HepG2 (cell line): ENCODE measurements around the gene CEP162. TPM values are rescaled to one million over a fixed set of nuclear protein-coding genes. Genes with fewer than 3 reads are reported as not detected.

Experiments used
- ATAC-seq: fragments of 200-7000 bp; cut with Tn5 transposase; 3 replicates; pipeline ENCODE4 v1.9.1; 2020; ENCODE audit warnings: mild to moderate bottlenecking, moderate library complexity
- BruUV-seq: library from RNA; stranded (reverse); fragments of 400-500 nt; replicated peaks from 2 replicates; lab custom pipeline; 2021; lab: Mats Ljungman, UMichigan
- CTCF ChIA-PET: fragments of 300-600 bp; formaldehyde crosslinking; extraction: SDS; loops from one replicate; lab custom pipeline; 2021; ENCODE audit warnings: low total read pairs, inconsistent platforms, low intra/inter-chr PET ratio; lab: Yijun Ruan, JAX
- POLR2A ChIA-PET: fragments of 350-600 bp; sonication (Branson Sonifier 250); formaldehyde crosslinking; loops from one replicate; lab custom pipeline; 2020; ENCODE audit warnings: antibody characterized with exemption, inconsistent platforms; lab: Yijun Ruan, JAX
- DNase-seq: peaks from one replicate; pipeline ENCODE4 v3.0.0-alpha.2; 2015; ENCODE audit warnings: low spot score
- FAIRE-seq: peaks from 3 replicates; lab custom pipeline; 2011; peaks lifted over from hg19 to GRCh38; lab: Jason Lieb, UNC
- H2AFZ ChIP-seq: one replicate; pipeline ENCODE4 v1.6.1; 2011; ENCODE audit warnings: low read length, inconsistent platforms
- H3K27ac ChIP-seq: fragments of 300-600 bp; 3 replicates; pipeline ENCODE4 v1.8.0; 2011; ENCODE audit warnings: mixed run types, mild to moderate bottlenecking, mixed read lengths, low read length, inconsistent platforms; ENCODE audit not compliant: insufficient read depth; ENCODE audit errors: extremely low read length
- H3K27me3 ChIP-seq, 2 experiments: fragments of 200-600 bp in 1 of 2; 2 replicates in 1 of 2; 3 replicates in 1 of 2; pipeline versions ENCODE4 v1.6.0 to v1.8.0; 2011; ENCODE audit warnings: low read length in 2 of 2, mild to moderate bottlenecking in 2 of 2, moderate library complexity in 2 of 2, inconsistent platforms in 1 of 2; ENCODE audit not compliant: insufficient read depth in 2 of 2, control insufficient read depth in 1 of 2
- H3K36me3 ChIP-seq, 2 experiments: fragments of 200-600 bp in 1 of 2; replicated peaks in 1 of 2; 2 replicates in 1 of 2; 3 replicates in 1 of 2; pipeline versions ENCODE4 v1.5.1 to v1.8.0; 2011; ENCODE audit warnings: low read length in 2 of 2, inconsistent platforms in 1 of 2; ENCODE audit not compliant: insufficient read depth in 2 of 2, control insufficient read depth in 1 of 2
- H3K4me1 ChIP-seq: 2 replicates; pipeline ENCODE4 v1.5.1; 2012; ENCODE audit warnings: low read length, inconsistent platforms; ENCODE audit not compliant: insufficient read depth
- H3K4me2 ChIP-seq: 2 replicates; pipeline ENCODE4 v1.6.0; 2011; ENCODE audit warnings: low read depth, low read length, inconsistent platforms
- H3K4me3 ChIP-seq, 3 experiments: fragments of 200-600 bp in 1 of 3; sonication (generic), shearing (Covaris generic) in 1 of 3; replicated peaks in 1 of 3; 2 replicates each; pipeline ENCODE4 v1.5.1; 2011 to 2016; ENCODE audit warnings: low read length in 3 of 3, inconsistent platforms in 2 of 3, low read depth in 2 of 3, mild to moderate bottlenecking in 2 of 3, control low read depth in 1 of 3, mixed read lengths in 1 of 3; ENCODE audit not compliant: insufficient read depth in 1 of 3
- H3K79me2 ChIP-seq: one replicate; pipeline ENCODE4 v1.6.1; 2011; ENCODE audit warnings: low read length, inconsistent platforms; ENCODE audit not compliant: insufficient read depth
- H3K9ac ChIP-seq: 2 replicates; pipeline ENCODE4 v1.6.0; 2011; ENCODE audit warnings: mild to moderate bottlenecking, low read depth, low read length, inconsistent platforms; ENCODE audit not compliant: insufficient read depth
- H3K9me3 ChIP-seq: 2 replicates; pipeline ENCODE4 v1.5.1; 2012; ENCODE audit warnings: mild to moderate bottlenecking, low read length
- H4K20me1 ChIP-seq: 2 replicates; pipeline ENCODE4 v1.6.0; 2011; ENCODE audit warnings: inconsistent platforms, mild to moderate bottlenecking, low read length, moderate library complexity; ENCODE audit not compliant: insufficient read depth
- AGO2 ChIP-seq: fragments of 200-400 bp; formaldehyde crosslinking; optimal IDR thresholded peaks from 2 replicates; pipeline ENCODE3; 2017; ENCODE audit warnings: mild to moderate bottlenecking, low read depth, low read length, moderate library complexity
- AKAP8 ChIP-seq: sonication (generic); formaldehyde crosslinking; IDR thresholded peaks from 2 replicates; pipeline ENCODE4 v1.5.1; 2020; ENCODE audit warnings: mild to moderate bottlenecking, missing genetic modification reagents
- ARHGAP35 ChIP-seq: sonication (generic); formaldehyde crosslinking; IDR thresholded peaks from 2 replicates; pipeline ENCODE4 v1.9.0; 2022; ENCODE audit warnings: mild to moderate bottlenecking, inconsistent platforms, moderate library complexity, missing genetic modification reagents, borderline replicate concordance
- GTF2F1 ChIP-seq: fragments of 150-350 bp; IDR thresholded peaks from 2 replicates; pipeline ENCODE4 v1.6.1; 2014; ENCODE audit warnings: low read length
- MBD4 ChIP-seq: IDR thresholded peaks from 2 replicates; pipeline ENCODE4 v1.6.1; 2012; ENCODE audit warnings: low read length, inconsistent platforms, borderline replicate concordance
- SOX5 ChIP-seq: IDR thresholded peaks from 2 replicates; pipeline ENCODE4 v1.6.1; 2016; ENCODE audit warnings: borderline replicate concordance
- THAP11 ChIP-seq: IDR thresholded peaks from 2 replicates; pipeline ENCODE4 v1.6.1; 2016; ENCODE audit warnings: missing biosample characterization, missing genetic modification reagents
- ZNF101 ChIP-seq: sonication (generic); formaldehyde crosslinking; IDR thresholded peaks from 2 replicates; pipeline ENCODE4 v1.4.0; 2020; ENCODE audit warnings: mild to moderate bottlenecking, low read depth, missing genetic modification reagents, borderline replicate concordance
- ZNF367 ChIP-seq: sonication (generic); formaldehyde crosslinking; IDR thresholded peaks from 2 replicates; pipeline ENCODE4 v1.4.0; 2020; ENCODE audit warnings: missing genetic modification reagents, borderline replicate concordance
- ZNF451 ChIP-seq: sonication (generic); formaldehyde crosslinking; IDR thresholded peaks from 2 replicates; pipeline ENCODE4 v1.5.0; 2020; ENCODE audit warnings: mild to moderate bottlenecking, missing genetic modification reagents
- ZNF766 ChIP-seq: sonication (generic); formaldehyde crosslinking; IDR thresholded peaks from 2 replicates; pipeline ENCODE4 v1.5.0; 2020; ENCODE audit warnings: missing genetic modification reagents, borderline replicate concordance
- ZNF816 ChIP-seq: sonication (generic); formaldehyde crosslinking; IDR thresholded peaks from 2 replicates; pipeline ENCODE4 v1.8.0; 2022; ENCODE audit warnings: missing genetic modification reagents, mild to moderate bottlenecking, borderline replicate concordance
- WGBS: methylation state at CpG from one replicate; pipeline ENCODE4 v1.1.6; 2017; ENCODE audit warnings: low lambda C conversion rate; 5-methylcytosine and 5-hydroxymethylcytosine counted together
- in situ Hi-C: cut with HindIII; loops from 2 replicates; pipeline ENCODE4 v1.10.0; 2017; ENCODE audit warnings: low pct_unique_long_range_greater_than_20kb; ENCODE audit not compliant: extremely low pct_ligation_motif_present
- intact Hi-C: fragments of 100-400 bp; cut with micrococcal nuclease; formaldehyde crosslinking; loops from one replicate; pipeline ENCODE4 v1.10.0; 2022; ENCODE audit not compliant: unreplicated experiment
- polyA plus RNA-seq, 8 experiments: library from polyadenylated mRNA; depleted of rRNA in 3 of 8; stranded (reverse) in 7 of 8; unstranded in 1 of 8; fragments of >200 nt; fragmentation: Illumina TruSeq in 4 of 8; extraction: Trizol in 4 of 8; gene quantifications; 2 replicates each; pipeline versions ENCODE4 v1.2.1 to v1.2.3, GENCODE V29; 2011 to 2016; ENCODE audit warnings: low read depth in 4 of 8, missing spikeins in 1 of 8, mixed read lengths in 1 of 8; ENCODE audit not compliant: insufficient read depth in 1 of 8
- total RNA-seq, 5 experiments: library from RNA; depleted of rRNA; stranded (reverse); fragments of >200 nt; fragmentation: Illumina TruSeq; extraction: Trizol; gene quantifications; 2 replicates each; pipeline ENCODE4 v1.2.3, GENCODE V29; 2016; ENCODE audit warnings: low read depth in 1 of 5
- TF ChIP-seq, protein P1 (sequence below): sonication (generic); formaldehyde crosslinking; IDR thresholded peaks from 2 replicates; pipeline ENCODE4 v1.5.1; 2020; ENCODE audit warnings: missing genetic modification reagents, mild to moderate bottlenecking, borderline replicate concordance
- TF ChIP-seq, protein P2 (sequence below): sonication (generic); formaldehyde crosslinking; IDR thresholded peaks from 2 replicates; pipeline ENCODE4 v1.8.1; 2023; ENCODE audit warnings: mild to moderate bottlenecking, missing genetic modification reagents
- TF ChIP-seq, protein P3 (sequence below): sonication (generic); formaldehyde crosslinking; IDR thresholded peaks from 2 replicates; pipeline ENCODE4 v1.4.0; 2020; ENCODE audit warnings: missing genetic modification reagents

The CEP162 gene
- total and polyA plus RNA-seq, 2 of the 13 experiments (the other 11 are each of a cell fraction or from before 2014, with no cell fraction given), result 0.50 to 7.9 TPM

DNA sequence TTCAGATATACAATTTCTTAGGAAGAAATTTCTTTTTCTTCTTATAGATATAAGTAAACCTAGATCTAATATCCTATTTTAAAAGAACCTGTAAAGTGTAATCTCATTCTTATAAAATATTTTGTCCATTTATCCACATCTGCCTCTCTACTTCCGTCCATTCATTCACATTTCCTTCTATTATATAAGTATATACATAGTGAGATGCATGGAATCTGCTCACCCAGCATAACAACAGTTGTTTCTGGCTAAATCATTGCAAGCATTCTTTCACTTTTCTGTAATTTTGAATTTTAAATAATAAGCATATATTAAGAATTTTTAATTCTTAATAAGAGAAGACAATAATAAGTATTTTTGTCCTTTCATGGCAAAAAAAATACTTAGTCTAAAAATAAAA lies 45.4 kb downstream of the CEP162 start:
- 98% methylated on average over 1 of the region's 1 CpG for WGBS
- intact Hi-C loops, result no loop called here
- TF ChIP-seq ZNF101, result no peak
- TF ChIP-seq, all 625 proteins: peak for 0
- no peaks in the 10 kb centered on the region for H3K9me3 ChIP-seq
- no peak overlapping the region for H3K27ac ChIP-seq
- H4K20me1 ChIP-seq, result no peaks in the 10 kb centered on the region
- ChIA-PET POLR2A (no interaction called here), CTCF (no interaction called here)
- H3K4me1 ChIP-seq, result no peaks in the 10 kb centered on the region
- no peaks in the 10 kb centered on the region for H3K79me2 ChIP-seq
- no peak overlapping the region for H3K4me2 ChIP-seq
- in situ Hi-C loops, result no loop called here
- DNase-seq (no peak), ATAC-seq (no peak), FAIRE-seq (no peak)
- peaks cover 1 to 3% of the 10 kb centered on the region in 2 experiments; a peak in 1 of 5 replicates for H3K36me3 ChIP-seq
- no peak overlapping the region for H3K4me3 ChIP-seq
- no TSS peak for BruUV-seq
- no peak overlapping the region for H3K9ac ChIP-seq
- no peak overlapping the region for H2AFZ ChIP-seq
- H3K27me3 ChIP-seq, result no peaks in the 10 kb centered on the region

DNA sequence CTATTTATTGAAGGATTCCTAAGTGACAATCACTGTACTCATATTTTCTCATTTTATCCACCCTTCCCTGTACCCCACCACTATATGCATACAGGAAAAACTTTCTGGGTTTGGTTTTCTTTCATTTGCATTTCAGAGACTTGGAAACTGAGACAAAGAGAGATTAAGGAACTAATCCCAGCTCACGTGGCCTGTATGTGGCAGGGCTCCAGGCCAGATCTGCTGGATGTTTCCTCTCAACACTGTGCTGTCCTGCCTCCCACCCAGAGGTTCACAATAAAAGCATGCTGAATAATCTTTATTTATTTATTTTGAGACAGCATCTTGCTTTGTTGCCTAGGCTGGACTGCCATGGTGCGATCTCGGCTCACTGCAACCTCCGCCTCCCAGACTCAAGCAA lies 50.2 kb downstream of the CEP162 start:
- Histone ChIP-seq H3K4me1 (peaks cover 9% of the 10 kb centered on the region), H3K79me2 (no peaks in the 10 kb centered on the region), H3K36me3 (no peaks in the 10 kb centered on the region), H3K9me3 (no peaks in the 10 kb centered on the region), H3K4me2 (no peak overlapping the region), H3K27ac (no peak overlapping the region), H3K4me3 (no peak overlapping the region), H3K27me3 (no peaks in the 10 kb centered on the region), H4K20me1 (no peaks in the 10 kb centered on the region), H2AFZ (no peak overlapping the region), H3K9ac (no peak overlapping the region)
- CTCF ChIA-PET, result no interaction called here
- POLR2A ChIA-PET, result no interaction called here
- BruUV-seq, result no TSS peak
- WGBS, result 97% methylated on average over 4 of the region's 4 CpGs
- intact Hi-C loops, result no loop called here
- DNase-seq (no peak), FAIRE-seq (no peak), ATAC-seq (no peak)
- in situ Hi-C loops, result no loop called here
- TF ChIP-seq ZNF367 (CRISPR knock-in tag) (no peak), ZNF766 (no peak), AKAP8 (CRISPR knock-in tag) (no peak), ZNF451 (CRISPR knock-in tag) (no peak), MBD4 (no peak), ZNF816 (CRISPR knock-in tag) (no peak), ARHGAP35 (CRISPR knock-in tag) (no peak), AGO2 (no peak), SOX5 (CRISPR knock-in tag) (no peak), THAP11 (CRISPR knock-in tag) (no peak), GTF2F1 (no peak)
- TF ChIP-seq, protein P1, sequence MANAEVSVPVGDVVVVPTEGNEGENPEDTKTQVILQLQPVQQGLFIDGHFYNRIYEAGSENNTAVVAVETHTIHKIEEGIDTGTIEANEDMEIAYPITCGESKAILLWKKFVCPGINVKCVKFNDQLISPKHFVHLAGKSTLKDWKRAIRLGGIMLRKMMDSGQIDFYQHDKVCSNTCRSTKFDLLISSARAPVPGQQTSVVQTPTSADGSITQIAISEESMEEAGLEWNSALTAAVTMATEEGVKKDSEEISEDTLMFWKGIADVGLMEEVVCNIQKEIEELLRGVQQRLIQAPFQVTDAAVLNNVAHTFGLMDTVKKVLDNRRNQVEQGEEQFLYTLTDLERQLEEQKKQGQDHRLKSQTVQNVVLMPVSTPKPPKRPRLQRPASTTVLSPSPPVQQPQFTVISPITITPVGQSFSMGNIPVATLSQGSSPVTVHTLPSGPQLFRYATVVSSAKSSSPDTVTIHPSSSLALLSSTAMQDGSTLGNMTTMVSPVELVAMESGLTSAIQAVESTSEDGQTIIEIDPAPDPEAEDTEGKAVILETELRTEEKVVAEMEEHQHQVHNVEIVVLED (CRISPR knock-in tag), result no peak
- TF ChIP-seq, protein P2, sequence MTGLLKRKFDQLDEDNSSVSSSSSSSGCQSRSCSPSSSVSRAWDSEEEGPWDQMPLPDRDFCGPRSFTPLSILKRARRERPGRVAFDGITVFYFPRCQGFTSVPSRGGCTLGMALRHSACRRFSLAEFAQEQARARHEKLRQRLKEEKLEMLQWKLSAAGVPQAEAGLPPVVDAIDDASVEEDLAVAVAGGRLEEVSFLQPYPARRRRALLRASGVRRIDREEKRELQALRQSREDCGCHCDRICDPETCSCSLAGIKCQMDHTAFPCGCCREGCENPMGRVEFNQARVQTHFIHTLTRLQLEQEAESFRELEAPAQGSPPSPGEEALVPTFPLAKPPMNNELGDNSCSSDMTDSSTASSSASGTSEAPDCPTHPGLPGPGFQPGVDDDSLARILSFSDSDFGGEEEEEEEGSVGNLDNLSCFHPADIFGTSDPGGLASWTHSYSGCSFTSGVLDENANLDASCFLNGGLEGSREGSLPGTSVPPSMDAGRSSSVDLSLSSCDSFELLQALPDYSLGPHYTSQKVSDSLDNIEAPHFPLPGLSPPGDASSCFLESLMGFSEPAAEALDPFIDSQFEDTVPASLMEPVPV (CRISPR knock-in tag), result no peak
- TF ChIP-seq, protein P3, sequence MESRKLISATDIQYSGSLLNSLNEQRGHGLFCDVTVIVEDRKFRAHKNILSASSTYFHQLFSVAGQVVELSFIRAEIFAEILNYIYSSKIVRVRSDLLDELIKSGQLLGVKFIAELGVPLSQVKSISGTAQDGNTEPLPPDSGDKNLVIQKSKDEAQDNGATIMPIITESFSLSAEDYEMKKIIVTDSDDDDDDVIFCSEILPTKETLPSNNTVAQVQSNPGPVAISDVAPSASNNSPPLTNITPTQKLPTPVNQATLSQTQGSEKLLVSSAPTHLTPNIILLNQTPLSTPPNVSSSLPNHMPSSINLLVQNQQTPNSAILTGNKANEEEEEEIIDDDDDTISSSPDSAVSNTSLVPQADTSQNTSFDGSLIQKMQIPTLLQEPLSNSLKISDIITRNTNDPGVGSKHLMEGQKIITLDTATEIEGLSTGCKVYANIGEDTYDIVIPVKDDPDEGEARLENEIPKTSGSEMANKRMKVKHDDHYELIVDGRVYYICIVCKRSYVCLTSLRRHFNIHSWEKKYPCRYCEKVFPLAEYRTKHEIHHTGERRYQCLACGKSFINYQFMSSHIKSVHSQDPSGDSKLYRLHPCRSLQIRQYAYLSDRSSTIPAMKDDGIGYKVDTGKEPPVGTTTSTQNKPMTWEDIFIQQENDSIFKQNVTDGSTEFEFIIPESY (CRISPR knock-in tag), result no peak
